K562 (cell line): ENCODE data around the gene SETD5. TPM values are rescaled to one million over a fixed set of nuclear protein-coding genes. Genes with fewer than 3 reads are reported as not detected.

Experiments used
- ARID1B ChIP-seq: fragments of 450-650 bp; IDR thresholded peaks from 2 replicates; pipeline ENCODE4 v1.6.1; 2016; ENCODE audit warnings: antibody characterized with exemption, mild to moderate bottlenecking, inconsistent platforms
- BCOR ChIP-seq: fragments of 450-650 bp; IDR thresholded peaks from 2 replicates; pipeline ENCODE4 v1.6.1; 2016
- BRD4 ChIP-seq: fragments of 200-600 bp; sonication (generic); IDR thresholded peaks from 2 replicates; pipeline ENCODE4 v1.6.1; 2017; ENCODE audit warnings: inconsistent platforms
- CCNT2 ChIP-seq: IDR thresholded peaks from 2 replicates; pipeline ENCODE4 v1.6.1; 2011; ENCODE audit warnings: borderline replicate concordance, low read depth, mild to moderate bottlenecking, moderate library complexity, mixed read lengths, low read length; ENCODE audit not compliant: insufficient read length; ENCODE audit errors: extremely low read depth
- CLOCK ChIP-seq: fragments of 250-450 bp; sonication (Bioruptor Pico); IDR thresholded peaks from 2 replicates; pipeline ENCODE4 v1.4.0; 2020; ENCODE audit warnings: mild to moderate bottlenecking, moderate library complexity, borderline replicate concordance
- ELF4 ChIP-seq: fragments of 450-650 bp; formaldehyde crosslinking; IDR thresholded peaks from 2 replicates; pipeline ENCODE4 v1.4.0; 2022; ENCODE audit warnings: missing genetic modification characterization
- EP300 ChIP-seq: IDR thresholded peaks from 2 replicates; pipeline ENCODE4 v1.6.1; 2012; ENCODE audit warnings: low read length, improper control_type of control experiment
- ID3 ChIP-seq, 2 experiments: fragments of 250-450 bp in 1 of 2; fragments of 450-650 bp in 1 of 2; sonication (Bioruptor Pico) in 1 of 2; IDR thresholded peaks; 2 replicates each; pipeline versions ENCODE4 v1.6.1 to v1.8.0; 2016 to 2021; ENCODE audit warnings: mild to moderate bottlenecking in 2 of 2, moderate library complexity in 2 of 2, missing compliant biosample characterization in 1 of 2, missing genetic modification characterization in 1 of 2
- KAT2B ChIP-seq: IDR thresholded peaks from one replicate; pipeline ENCODE4 v1.6.1; 2012; ENCODE audit warnings: low read depth, mild to moderate bottlenecking, control low read depth, inconsistent platforms, low read length, moderate library complexity
- NR3C1 ChIP-seq: sonication (generic); formaldehyde crosslinking; IDR thresholded peaks from 2 replicates; pipeline ENCODE4 v1.8.1; 2022; ENCODE audit warnings: missing genetic modification reagents
- PHTF2 ChIP-seq: fragments of 250-450 bp; sonication (Bioruptor Pico); IDR thresholded peaks from 2 replicates; pipeline ENCODE4 v1.5.0; 2021; ENCODE audit warnings: mild to moderate bottlenecking
- PYGO2 ChIP-seq: fragments of 450-650 bp; IDR thresholded peaks from 2 replicates; pipeline ENCODE4 v1.6.1; 2016; ENCODE audit warnings: mild to moderate bottlenecking, missing genetic modification characterization, moderate library complexity, missing compliant biosample characterization
- SAFB ChIP-seq: fragments of 200-400 bp; formaldehyde crosslinking; IDR thresholded peaks from 2 replicates; pipeline ENCODE4 v1.6.1; 2017; ENCODE audit warnings: low read depth, low read length, borderline replicate concordance
- STAT6 ChIP-seq: sonication (generic); formaldehyde crosslinking; IDR thresholded peaks from 2 replicates; pipeline ENCODE4 v1.8.1; 2023; ENCODE audit warnings: mild to moderate bottlenecking, missing genetic modification reagents
- XRCC3 ChIP-seq: fragments of 450-650 bp; IDR thresholded peaks from 2 replicates; pipeline ENCODE4 v1.6.1; 2017; ENCODE audit warnings: mild to moderate bottlenecking, moderate library complexity
- ZNF280B ChIP-seq: fragments of 250-450 bp; sonication (Bioruptor Pico); IDR thresholded peaks from 2 replicates; pipeline ENCODE4 v1.5.1; 2021; ENCODE audit warnings: mild to moderate bottlenecking
- ZNF395 ChIP-seq: fragments of 200-800 bp; sonication (Bioruptor generic); IDR thresholded peaks from 2 replicates; pipeline ENCODE4 v1.6.1; 2017; ENCODE audit warnings: missing genetic modification characterization, missing compliant biosample characterization
- ZNF41 ChIP-seq: fragments of 250-450 bp; sonication (Bioruptor Pico); conservative IDR thresholded peaks from 2 replicates; pipeline ENCODE4 v1.4.0; 2020; ENCODE audit warnings: mild to moderate bottlenecking
- ZNF445 ChIP-seq: fragments of 250-450 bp; sonication (Bioruptor Pico); IDR thresholded peaks from 2 replicates; pipeline ENCODE4 v1.4.0; 2020; ENCODE audit warnings: low read depth, mild to moderate bottlenecking, moderate library complexity
- polyA plus RNA-seq, 8 experiments: library from polyadenylated mRNA; depleted of rRNA in 4 of 8; stranded (reverse) in 5 of 8; unstranded in 3 of 8; fragments of >200 nt; fragmentation: Nextera tagmentation in 2 of 8; fragmentation: Illumina TruSeq in 1 of 8; extraction: Ambion mirVana in 2 of 8; extraction: Trizol in 1 of 8; gene quantifications; 2 replicates each; pipeline versions ENCODE4 v1.2.1 to v1.2.3, GENCODE V29; 2011 to 2014; ENCODE audit warnings: inconsistent platforms in 1 of 8, missing spikeins in 1 of 8
- total RNA-seq, 7 experiments: library from RNA; depleted of rRNA in 6 of 7; stranded (reverse); fragments of >200 nt in 6 of 7; fragmentation: Illumina TruSeq in 2 of 7; extraction: Trizol in 2 of 7; gene quantifications; 2 replicates each; pipeline versions ENCODE4 v1.2.1 to v1.2.3, GENCODE V29; 2011 to 2021; ENCODE audit warnings: low replicate concordance in 1 of 7

SETD5 gene
- total and polyA plus RNA-seq, 9 of the 15 experiments (the other 6 are each of a cell fraction or from before 2014, with no cell fraction given) = 20.8 to 135 (median 87.2) TPM

GRCh38 chr3:9396301-9396631, 1.1 kb upstream of the SETD5 start (continued):
- TF ChIP-seq SAFB = peak; percentile 93; the same call in 1 of the 2 replicates
- TF ChIP-seq ZNF445 (CRISPR knock-in tag) = no peak
- no peak for TF ChIP-seq ZNF395 (CRISPR knock-in tag)
- TF ChIP-seq KAT2B = no peak
- TF ChIP-seq ZNF41 (CRISPR knock-in tag) = no peak
- no peak for TF ChIP-seq BRD4
- no peak for TF ChIP-seq NR3C1 (CRISPR knock-in tag)
- no peak for TF ChIP-seq EP300
- TF ChIP-seq ZNF280B (CRISPR knock-in tag) = no peak
- TF ChIP-seq PHTF2 (CRISPR knock-in tag) = no peak
- peak; percentile 43; the same call in 1 of the 2 replicates for TF ChIP-seq ARID1B
- peak; percentile 0; the same call in 1 of the 2 replicates for TF ChIP-seq ELF4
- no peak for TF ChIP-seq PYGO2 (tag)
- TF ChIP-seq BCOR = no peak
- TF ChIP-seq ID3 (CRISPR knock-in tag; IDR thresholded peaks at IDR 0.05) = no peak
- TF ChIP-seq ID3 (tag; IDR thresholded peaks at IDR 0.05) = no peak
- TF ChIP-seq CCNT2 = no peak
- no peak for TF ChIP-seq STAT6
- no peak for TF ChIP-seq XRCC3
- no peak for TF ChIP-seq CLOCK
